Measurements from ENCODE around the gene COMT. TPM values are rescaled to one million over a fixed set of nuclear protein-coding genes. Genes with fewer than 3 reads are reported as not detected.

COMT gene
- total RNA-seq, 1 experiment from 2014 or later, result 108 TPM

DNA sequence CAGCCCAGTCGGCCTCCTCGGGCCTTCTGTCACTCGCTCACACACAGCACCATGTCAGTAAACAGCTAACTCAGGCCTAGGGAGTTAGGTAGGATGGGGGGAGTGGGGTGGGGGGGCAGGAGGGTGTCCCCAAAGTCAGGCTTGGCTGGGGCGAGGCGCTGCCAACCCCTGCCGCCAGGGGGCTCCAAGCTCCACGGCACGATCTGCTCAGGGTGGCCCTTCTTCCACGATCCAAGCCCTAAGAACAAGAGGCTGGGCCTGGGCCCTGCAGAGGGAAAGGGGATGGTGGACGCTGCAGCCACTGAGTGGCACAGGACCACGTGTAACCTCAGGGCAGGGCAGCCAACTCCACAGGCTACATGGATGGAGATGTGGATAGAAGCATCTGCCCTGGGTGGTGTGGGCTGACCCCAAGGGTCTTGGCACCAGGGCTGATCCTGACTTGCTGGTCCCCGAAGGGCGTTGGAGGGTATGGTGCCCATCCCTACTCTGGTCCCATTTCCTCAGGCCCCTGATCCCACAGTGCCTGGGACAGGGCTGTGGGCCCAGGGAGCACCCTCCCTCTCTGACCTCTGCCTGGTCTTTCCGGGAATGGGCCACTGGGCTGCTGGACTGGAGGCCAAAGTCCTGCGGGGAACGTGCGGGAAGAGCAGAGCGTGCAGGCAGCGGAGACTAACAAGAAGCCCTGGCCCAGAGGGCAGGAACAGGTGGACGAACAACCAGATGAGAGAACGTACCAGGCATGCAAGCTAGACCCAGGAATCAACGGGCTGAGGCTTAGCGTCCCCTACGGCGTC, 29.1 kb downstream of the COMT start:
- Histone ChIP-seq H3K27me3 (ENCODE audit: control insufficient read depth, insufficient read depth, low read length) (no peaks in the 10 kb centered on the region), H3K9me3 (ENCODE audit: control insufficient read depth, insufficient read depth, low read depth, low read length) (no peaks in the 10 kb centered on the region), H3K27ac (ENCODE audit: low read length) (no peak overlapping the region), H3K36me3 (ENCODE audit: control insufficient read depth, insufficient read depth, low read length) (no peaks in the 10 kb centered on the region), H3K4me1 (ENCODE audit: control insufficient read depth, insufficient read depth, low read length) (peaks cover 11% of the 10 kb centered on the region), H3K4me3 (ENCODE audit: low read depth in 2 of 2, low read length in 2 of 2) (no peak overlapping the region)
- BruUV-seq (replicated peaks), result no TSS peak
- ATAC-seq (peak; percentile 77), DNase-seq (ENCODE audit: low read depth, low spot score) (no peak)
- intact Hi-C loops (cut with micrococcal nuclease; ENCODE audit: unreplicated experiment), result loop anchor here (5.0 kb wide), 1 partner anchor 42 kb away; no protein-coding TSS in a partner anchor
- in situ Hi-C loops (cut with HindIII; ENCODE audit: low pct_unique_long_range_greater_than_20kb, low sequenced_read_pairs), result no loop called here
- ChIA-PET POLR2A (interaction anchor here (0.6 kb wide), 1 partner anchor 173 kb away, joined by 3 read pairs; no protein-coding TSS in a partner anchor), CTCF (interaction anchor here (0.6 to 2.0 kb wide), 3 partner anchors 30 to 524 kb away, joined by 4 to 10 read pairs (median 5); no protein-coding TSS in a partner anchor)
- TF ChIP-seq POLR2AphosphoS5 (IDR thresholded peaks at IDR 0.05; ENCODE audit: low read depth, low read length) (no peak), SIN3A (IDR thresholded peaks at IDR 0.05; ENCODE audit: borderline replicate concordance, insufficient read depth, low read depth, low read length) (no peak), CTCF (IDR thresholded peaks at IDR 0.05) (peak; percentile 94)

GRCh38 chr22:19971276-19972124, 29.9 kb downstream of the COMT start:
- DNase-seq (ENCODE audit: low read depth, low spot score), result no peak
- no peaks in the 10 kb centered on the region for H3K36me3 ChIP-seq (ENCODE audit: control insufficient read depth, insufficient read depth, low read length)
- H3K4me3 ChIP-seq (ENCODE audit: low read depth in 2 of 2, low read length in 2 of 2), result no peak overlapping the region
- no peak for TF ChIP-seq REST (IDR thresholded peaks at IDR 0.05; ENCODE audit: insufficient read depth in 1 of 2, low read depth in 2 of 2, low read length in 1 of 2)
- no peaks in the 10 kb centered on the region for H3K9me3 ChIP-seq (ENCODE audit: control insufficient read depth, insufficient read depth, low read depth, low read length)
- no peaks in the 10 kb centered on the region for H3K27me3 ChIP-seq (ENCODE audit: control insufficient read depth, insufficient read depth, low read length)
- peaks cover 11% of the 10 kb centered on the region for H3K4me1 ChIP-seq (ENCODE audit: control insufficient read depth, insufficient read depth, low read length)
- BruUV-seq (replicated peaks), result no TSS peak
- intact Hi-C loops (cut with micrococcal nuclease; ENCODE audit: unreplicated experiment), result loop anchor here (5.0 kb wide), 1 partner anchor 41 kb away; no protein-coding TSS in a partner anchor
- no peak for ATAC-seq
- POLR2A ChIA-PET, result no interaction called here
- in situ Hi-C loops (cut with HindIII; ENCODE audit: low pct_unique_long_range_greater_than_20kb, low sequenced_read_pairs), result no loop called here
- CTCF ChIA-PET, result no interaction called here
- H3K27ac ChIP-seq (ENCODE audit: low read length), result no peak overlapping the region

Data from Panc1 (cell line).